NCI-H2171 (cell line): Measurements from ENCODE around the gene VWA3A.
A peak's percentile ranks its signal among the peaks of the same experiment; 100 is the strongest.
"Not testable (repeated sequence)": the region's sequence is repeated elsewhere in the genome, so short reads cannot be mapped to it uniquely, and the experiment has no call there.

ENCODE experiments used
- DNase-seq: peaks from one replicate; lab custom pipeline; 2025; lab: John Stamatoyannopoulos, UW

Gene VWA3A, protein sequence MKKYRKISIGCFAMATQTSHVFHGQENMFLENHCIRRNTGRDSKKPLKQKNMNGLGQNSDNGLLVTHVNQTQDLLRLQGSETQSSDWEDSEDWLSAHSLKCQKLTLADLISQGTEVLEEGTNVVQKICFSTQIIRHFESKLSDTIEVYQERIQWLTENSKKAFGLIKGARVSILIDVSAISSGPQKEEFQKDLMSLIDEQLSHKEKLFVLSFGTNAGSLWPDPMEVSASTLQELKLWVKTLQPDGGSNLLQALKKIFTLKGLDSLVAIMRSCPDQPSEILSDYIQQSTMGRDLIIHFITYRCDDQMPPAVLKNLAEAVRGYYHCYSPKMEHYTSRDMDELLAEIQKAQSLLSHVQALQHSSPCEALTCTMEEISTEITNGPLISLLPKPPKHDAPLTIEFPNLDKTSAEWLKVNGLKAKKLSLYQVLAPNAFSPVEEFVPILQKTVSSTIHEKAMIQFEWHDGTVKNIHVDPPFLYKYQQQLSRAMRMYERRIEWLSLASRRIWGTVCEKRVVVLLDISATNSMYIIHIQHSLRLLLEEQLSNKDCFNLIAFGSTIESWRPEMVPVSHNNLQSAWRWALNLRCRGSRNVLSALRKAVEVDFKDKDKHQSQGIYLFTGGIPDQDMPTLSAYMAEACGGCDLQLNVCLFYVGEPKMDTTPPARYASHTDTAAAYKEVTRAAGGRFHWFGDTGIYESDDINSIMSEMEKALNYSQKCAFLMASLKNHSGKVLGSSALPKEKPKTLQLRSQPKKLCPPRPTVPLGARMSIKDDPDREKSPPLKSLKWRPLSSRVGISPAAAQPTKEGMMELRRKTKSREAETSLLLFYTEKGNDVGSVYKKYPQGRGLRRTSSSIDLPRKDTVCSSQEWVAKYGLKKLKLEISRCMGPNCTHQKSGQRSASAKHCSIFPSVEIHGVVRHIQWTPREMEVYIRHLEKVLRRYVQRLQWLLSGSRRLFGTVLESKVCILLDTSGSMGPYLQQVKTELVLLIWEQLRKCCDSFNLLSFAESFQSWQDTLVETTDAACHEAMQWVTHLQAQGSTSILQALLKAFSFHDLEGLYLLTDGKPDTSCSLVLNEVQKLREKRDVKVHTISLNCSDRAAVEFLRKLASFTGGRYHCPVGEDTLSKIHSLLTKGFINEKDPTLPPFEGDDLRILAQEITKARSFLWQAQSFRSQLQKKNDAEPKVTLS

DNA sequence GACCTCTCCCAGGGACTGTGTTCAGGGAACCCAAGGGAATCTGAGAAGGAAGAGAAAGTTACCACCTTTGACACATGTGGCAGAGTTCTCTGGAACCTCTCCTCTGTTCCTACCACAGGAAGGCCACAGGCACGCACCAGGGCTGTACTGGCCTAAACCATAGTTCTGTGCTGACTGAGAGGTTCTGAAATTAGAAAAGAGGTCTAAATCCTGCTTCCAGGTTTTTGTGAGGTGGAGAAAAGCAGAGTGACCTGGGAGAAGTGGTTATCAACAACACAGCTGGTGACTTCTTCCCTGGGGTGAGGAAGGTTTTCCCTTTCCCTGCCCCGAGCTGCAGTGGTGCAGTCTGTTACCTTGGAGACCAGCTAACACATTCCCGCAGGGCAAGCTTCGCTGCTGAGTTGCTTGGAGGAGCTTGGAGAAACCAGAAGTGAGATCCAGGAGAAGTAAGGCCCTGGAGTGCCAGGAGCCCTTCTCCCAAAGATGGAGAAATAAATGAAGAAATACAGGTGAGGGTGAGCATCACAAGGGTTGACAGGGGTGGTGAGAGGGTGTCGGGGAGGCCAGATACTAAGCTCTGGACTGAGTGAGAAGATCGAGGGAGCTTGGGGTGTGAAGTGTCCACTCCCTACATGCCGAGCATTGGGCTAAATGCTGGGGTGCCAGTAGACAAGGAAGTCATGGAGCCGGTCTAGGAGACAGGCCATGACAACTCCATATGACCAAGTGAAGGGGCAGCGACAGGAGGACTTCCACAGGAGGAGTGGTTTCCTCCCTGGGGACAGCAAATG lies at the start of gene VWA3A:
VWA3A (plus strand) TSS at position 399 of the 791 bp plus-strand sequence; CDS start at position 496, 97 bp downstream.
- DNase-seq: no peak

DNA sequence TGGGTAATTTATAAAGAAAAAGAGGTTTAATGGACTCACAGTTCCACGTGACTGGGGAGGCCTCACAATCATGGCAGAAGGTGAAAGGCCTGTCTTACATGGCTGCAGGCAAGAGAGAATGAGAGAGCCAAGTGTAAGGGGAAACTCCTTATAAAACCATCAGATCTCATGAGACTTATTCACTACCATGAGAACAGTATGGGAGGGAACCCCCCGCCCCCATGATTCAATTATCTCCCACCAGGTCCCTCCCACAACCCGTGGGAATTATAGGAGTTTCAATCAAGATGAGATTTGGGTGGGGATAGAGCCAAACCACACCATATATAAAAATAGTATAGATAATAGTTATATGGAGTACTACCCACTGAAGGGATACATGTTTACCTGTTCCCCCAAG lies 48.5 kb upstream of the VWA3A start:
- DNase-seq: not testable (repeated sequence)

- DNase-seq: not testable (repeated sequence)
These were observed 46.5 kb upstream of the VWA3A start for GRCh38 chr16:22045888-22046287.

DNA sequence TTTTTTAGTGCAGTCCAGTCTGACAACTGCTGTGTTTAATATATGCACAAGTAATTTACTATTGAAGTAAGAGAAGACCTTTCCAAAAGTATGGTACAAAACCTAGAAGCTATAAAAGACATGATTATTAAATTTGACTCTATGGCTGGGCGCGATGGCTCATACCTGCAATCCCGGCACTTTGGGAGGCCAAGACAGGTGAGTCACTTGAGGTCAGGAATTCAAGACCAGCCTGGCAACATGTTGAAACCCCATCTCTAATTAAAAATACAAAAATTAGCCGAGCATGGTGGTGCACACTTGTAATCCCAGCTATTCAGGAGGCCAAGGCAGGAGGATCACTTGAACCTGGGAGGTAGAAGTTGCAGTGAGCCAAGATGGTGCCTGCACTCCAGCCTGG lies 41.4 kb upstream of the VWA3A start:
- DNase-seq: no peak

DNA sequence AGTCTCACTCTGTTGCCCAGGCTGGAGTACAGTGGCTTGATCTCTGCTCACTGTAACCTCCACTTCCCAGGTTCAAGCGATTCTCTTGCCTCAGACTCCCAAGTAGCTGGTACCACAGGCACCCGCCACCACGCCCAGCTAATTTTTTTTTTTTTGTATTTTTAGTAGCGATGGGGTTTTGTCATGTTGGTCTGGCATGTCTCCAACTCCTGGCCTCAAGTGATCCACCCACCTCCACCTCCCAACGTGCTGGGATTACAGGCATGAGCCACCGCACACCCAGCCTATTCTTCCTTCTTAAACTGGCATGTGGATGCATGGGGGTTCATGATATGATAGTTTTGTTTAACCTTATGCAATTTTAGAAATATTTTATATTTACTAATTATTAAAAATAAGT lies 39.4 kb upstream of the VWA3A start:
- no peak for DNase-seq

DNA sequence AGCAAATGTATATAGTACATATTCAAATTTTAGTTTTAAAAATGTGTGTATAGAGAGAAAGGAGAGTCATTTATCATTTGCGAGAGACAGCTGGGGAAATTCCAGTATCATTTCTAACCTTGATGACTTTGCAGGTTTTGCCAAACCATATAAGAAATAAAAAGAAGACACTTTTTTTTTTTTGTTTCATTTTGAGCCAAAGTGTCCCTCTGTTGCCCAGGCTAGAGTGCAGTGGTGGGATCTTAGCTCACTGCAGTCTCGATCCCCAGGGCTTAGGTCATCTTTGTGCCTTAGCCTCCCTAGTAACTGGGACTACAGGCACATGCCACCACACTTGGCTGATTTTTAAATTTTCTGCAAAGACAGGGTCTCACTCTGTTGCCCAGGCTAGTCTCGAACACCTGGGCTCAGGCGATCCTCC lies 38.4 kb upstream of the VWA3A start:
- DNase-seq: no peak

- DNase-seq: no peak
These were observed 37.3 kb upstream of the VWA3A start for GRCh38 chr16:22054847-22055590.

DNA sequence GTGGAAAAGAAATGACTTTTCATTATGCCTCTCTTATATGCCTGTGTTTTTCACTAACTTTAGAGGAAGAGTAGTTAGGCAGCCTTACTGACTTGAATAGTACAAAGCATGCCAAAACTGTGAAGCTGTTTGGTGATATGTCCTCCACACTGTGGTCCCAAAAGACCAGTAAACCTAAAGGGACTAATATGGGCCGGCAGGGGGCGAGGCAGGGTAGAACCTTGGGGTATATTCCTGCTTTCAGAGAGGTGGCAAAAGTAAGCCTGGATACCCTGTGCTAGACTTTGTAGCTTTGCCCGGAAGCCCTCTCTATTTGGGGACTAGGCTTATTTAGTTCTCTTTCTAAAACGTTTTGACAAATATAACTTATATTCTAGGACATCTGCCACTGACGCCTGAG lies 36.5 kb upstream of the VWA3A start:
- no peak for DNase-seq

- DNase-seq: no peak
These were observed 28.4 kb upstream of the VWA3A start for GRCh38 chr16:22063888-22064467.

GRCh38 chr16:22065252-22065651 lies 27.1 kb upstream of the VWA3A start:
- DNase-seq: no peak

- peak; percentile 62 for DNase-seq
These were observed 21.7 kb upstream of the VWA3A start for GRCh38 chr16:22070361-22071330.

DNA sequence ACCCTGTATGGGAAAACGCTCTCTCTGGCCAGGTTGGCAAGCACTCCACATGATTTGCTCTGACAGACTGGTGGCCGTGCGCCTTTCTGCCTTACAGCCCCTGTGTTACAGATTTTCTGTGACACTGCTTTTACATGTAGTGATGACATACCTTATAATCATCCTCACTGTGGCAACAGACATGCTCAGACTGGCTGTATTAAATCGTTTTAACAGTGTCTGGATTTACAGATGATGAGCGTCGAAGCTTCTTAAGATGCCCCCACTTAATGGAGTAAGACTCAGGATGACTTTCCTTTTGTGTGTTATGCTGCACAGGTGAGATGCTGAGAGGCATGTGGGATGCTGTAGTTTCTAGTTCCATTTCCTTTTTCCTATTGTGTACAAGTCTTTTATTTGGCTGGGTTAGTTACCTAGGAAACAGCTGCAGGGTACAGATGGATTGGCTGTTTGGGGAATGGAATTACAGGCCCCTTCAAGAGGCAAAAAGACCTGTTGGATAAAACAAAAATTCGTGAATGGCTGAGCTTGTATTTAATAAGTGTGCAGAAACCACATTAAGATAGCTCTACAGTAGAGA lies 20.9 kb upstream of the VWA3A start:
- peak; percentile 48 for DNase-seq

DNA sequence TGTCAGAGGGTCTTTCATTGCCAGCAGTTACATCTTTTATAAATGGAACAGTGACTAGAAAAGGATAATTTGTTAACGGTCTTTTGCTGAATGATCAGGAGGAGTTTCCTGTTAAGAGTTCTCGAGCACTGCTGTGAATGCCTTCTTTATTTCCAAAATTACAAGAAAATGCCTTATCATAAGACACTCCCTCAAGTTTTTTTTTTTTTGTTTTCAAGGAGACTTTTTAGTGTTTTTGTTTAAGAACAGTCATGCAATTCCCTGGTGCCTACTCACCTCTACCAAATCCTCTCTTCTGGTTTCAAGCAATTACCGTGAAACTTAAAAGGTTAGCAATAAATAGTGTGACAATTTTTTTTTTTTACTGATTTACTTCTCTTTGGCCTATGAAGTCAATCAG lies 19.0 kb upstream of the VWA3A start:
- DNase-seq: no peak

GRCh38 chr16:22075043-22075757 lies 17.1 kb upstream of the VWA3A start:
- no peak for DNase-seq

DNA sequence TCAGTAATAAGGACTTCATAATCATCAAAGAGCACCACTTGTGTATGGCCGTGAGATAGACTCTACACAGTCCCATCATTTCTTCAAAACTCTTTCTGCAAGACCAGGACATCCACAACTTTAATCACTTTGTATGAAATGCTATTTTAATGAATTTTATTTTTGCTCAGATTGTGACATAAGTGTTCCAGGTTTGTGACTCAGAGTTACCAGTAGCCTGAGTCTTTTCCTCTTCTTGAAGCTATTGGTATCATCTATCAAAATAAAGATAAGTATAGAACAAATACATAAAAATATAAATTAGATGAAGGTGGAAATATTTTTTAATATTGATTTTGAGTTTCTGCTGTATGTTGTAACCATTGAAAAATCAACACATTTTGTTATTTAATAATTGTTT lies 16.6 kb upstream of the VWA3A start:
- DNase-seq: no peak

DNA sequence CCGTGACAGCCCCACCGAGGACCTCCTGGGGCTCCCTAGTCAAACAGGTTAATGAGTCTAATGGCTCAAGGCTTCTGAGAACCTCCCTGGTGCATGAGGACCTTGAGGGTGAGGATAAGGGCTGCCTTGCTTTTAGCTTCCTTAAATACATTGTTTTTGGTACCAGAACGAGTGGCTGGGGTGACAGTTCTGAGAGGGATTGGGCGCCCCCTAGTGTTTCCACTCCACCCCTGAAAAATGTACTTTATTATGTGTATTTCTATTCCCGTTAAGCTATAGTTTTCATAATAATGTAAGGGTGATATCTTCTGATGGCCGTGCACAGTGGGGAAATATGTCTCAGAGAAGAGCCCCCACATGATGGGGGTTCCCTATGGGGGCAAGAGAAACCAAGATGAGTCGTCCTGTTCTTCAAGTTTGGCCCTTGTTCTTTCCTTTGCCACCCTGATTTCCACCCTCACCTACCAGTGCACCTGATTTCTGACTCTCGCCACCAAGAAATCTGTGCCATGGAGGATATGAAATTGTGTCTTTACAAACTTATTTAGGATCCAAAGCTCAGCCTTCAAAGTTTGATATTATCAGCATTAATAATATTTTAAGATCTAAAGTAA lies 14.5 kb upstream of the VWA3A start:
- DNase-seq: peak; percentile 5

DNA sequence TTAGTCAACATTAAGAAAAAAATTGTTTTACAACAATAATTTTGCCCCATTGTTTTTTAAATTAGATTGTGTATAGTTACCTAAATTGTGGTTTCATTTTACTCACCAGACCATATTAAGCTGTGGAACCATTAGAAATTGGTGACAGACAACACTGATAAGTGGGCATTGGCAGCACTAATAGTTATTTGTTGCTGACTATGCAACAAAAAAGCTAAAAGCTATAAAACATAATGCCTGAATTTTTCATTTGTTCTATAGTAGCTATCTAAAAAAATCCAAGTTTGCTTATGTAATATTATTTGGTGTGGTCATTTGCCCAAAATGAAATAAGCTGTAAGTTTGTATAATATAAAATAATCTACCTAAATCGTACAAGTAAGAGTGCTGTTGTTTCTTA lies 13.7 kb upstream of the VWA3A start:
- DNase-seq: no peak

DNA sequence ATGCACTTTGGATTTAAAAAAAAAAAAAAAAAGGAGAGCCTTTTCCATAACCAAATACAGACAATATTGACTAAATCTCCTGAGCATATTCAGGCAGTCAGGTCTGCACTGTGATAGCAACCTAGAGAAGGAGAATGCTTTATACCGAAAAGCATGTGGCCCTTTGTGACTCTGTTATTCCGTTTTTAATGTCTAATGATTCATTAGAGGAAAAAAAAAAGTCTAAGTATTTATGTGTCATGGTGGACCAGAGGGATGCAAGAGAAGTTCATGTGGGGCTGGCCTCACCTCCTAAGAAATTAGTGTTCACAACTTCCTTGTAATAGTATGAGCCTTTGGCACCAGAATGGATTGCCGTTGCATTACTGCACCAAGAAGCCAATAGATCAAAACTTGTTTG lies 11.3 kb upstream of the VWA3A start:
- DNase-seq: no peak
